Measurements from ENCODE around the gene TTBK2.

TTBK2 gene

DNA sequence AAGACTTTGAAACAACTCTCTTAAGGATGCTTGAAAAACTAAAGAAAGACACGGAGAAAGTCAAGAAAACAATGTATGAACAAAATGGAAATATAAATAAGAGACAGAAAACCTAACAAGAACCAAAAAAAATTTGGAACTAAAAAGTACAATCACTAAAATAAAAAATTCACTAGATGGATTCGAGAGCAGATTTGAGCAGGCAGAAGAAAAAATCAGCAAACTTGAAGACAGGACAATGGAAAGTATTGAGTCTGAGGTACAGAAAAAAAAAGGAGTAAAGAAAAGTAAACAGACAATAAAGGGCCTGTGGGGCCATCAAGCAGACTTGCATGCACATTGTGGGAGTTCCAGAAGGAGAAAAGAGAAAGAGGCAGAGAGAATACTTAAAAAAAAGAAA, 170.3 kb downstream of the TTBK2 start:
- no peak for DNase-seq

DNA sequence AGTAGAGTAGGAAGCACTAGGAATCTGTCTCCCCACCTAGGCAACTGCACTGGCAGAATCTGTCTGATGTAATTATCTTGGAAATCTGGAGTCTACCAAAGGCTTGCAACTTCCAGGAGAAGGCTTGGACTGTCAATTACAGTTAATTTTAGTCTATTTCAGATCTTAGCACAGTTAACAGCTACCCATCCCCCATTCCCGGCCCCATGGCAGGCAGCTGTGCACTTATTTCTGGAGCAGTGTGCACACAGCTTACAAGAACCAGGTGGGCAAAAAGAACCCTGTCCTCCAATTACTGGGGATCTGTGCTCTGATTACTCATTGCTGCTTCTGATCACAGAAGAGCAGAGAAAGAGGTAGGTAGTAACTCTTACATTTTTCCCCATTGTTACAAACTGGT, 171.3 kb downstream of the TTBK2 start:
- DNase-seq = no peak

DNA sequence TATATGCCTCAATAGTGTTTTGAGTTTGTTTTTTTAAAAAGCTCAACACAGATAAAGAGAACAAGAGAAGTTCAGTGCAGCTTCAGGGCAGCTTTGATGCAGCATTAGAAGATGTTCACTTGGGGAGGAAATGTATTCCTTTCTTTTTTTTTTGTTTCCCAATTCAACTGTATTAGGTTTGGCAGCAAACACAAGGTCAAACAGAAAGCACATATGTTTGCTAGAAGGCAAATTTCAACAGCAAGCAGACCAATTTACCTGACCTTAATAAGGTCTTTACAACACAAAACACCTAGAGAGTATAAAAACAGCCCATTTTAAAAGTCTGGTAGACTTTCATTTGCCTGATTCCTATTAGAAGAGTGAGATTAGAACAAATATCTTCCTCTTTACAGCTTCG, 176.4 kb downstream of the TTBK2 start:
- DNase-seq = no peak

DNA sequence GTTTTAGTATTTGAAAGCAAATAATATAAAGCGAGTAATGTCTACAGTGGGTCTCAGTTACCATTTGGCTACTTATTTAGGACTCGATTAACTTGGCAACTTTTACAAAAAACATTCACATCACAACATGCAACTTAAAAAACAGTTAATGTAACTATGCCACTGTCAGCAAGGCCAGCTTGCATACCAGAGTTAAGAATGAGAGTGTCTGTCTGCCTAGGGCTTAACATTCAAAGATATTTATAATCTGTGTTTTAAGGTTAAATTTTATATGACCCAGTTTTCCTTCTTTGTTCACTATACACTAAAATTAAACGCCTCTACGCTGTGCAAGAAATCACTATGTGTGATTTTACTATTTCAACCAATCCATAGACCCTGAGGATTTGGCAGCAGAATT, 178.4 kb downstream of the TTBK2 start:
- DNase-seq = no peak

DNA sequence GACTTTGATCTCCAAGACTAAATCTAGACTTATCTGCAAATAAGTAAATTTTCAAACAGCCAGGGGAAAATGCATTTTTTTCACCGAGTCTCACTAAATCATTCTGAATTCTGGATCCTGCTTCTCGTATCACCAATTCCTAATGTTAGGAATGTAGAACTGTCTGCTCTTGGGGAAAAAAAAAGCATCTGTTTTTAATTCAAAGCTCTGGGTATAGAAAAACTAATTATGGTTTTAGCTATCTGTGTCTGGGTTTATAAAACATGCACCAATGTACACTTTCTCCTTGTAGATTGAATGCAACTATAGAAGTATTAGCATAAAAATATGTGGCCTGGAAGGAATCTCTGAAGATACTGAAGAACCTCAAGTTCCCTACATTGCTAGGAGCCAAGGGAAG, 178.9 kb downstream of the TTBK2 start:
- no peak for DNase-seq

DNA sequence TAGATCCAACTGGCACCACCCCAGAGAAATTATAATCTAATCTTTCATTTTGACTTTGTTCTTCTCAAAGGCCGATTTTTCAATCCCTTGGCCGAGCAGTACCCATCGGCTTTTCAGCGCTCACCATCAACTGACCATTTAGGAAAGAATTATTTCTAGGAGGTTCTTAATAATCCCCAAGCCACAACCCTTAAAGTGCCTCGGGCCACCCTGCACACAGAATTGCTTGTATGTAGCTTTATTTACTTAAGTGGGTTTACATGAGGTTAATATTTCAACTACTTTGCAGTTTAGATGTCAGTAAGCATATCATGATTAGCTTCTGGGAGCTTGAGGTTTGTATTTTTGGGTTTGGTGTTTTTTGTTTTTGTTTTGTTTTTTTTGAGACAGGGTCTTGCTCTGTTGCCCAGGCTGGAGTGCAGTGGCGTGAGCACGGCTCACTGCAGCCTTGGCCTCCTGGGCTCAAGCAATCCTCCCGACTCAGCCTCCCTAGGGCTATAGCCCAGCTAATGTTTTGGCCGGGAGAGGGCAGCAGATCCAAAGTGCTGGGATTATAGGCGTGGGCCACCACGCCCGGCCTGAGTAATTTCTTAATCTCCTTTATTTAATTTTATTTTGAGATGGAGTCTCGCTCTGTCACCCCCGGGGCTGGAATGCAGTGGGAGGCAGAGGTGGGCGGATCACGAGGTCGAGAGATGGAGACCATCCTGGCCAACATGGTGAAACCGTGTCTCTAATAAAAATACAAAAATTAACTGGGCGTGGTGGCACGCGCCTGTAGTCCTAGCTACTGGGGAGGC, 182.8 kb downstream of the TTBK2 start:
- no peak for DNase-seq

DNA sequence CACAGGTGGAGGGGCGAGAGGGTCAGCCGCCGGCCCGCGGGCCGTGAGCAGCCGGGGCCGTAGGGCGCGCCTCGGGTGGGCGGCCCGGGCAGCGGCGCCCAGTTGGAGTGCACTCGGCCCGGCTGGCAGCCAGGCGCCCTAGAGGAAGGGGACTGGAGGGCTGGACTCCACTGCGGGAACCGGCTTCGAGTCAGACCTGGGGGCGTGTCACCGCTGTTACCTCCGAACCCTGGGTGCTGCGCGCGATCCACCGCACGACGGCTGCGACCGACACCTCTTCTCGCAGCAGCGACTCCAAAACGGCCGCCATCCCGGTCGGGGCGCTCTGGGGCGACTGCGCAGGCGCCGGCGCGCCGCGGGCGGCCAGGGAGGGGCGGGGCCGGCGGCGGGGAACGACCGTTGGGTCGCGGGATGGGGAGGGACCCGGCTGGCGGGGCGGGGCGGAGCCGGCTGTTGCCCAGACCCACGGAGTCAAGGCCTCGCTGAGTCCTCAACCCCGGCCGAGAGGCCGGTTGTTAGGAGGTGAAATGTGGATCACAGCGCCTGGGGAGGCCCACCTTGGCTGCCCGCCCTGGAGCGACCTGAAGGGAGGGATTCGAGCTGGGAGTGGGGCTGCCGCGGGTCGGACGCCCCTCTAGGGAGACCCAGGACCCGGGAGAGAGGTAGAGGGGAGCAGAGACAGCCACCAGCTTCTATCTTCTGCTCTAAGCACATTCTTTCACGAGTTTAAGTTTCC, 183.6 kb downstream of the TTBK2 start, which contains the start of gene CDAN1:
CDAN1 (minus strand) TSS at position 336 of the 736 bp plus-strand sequence; CDS start at position 310, 26 bp downstream.
- DNase-seq = peak; percentile 81 to 94 (median 84)

DNA sequence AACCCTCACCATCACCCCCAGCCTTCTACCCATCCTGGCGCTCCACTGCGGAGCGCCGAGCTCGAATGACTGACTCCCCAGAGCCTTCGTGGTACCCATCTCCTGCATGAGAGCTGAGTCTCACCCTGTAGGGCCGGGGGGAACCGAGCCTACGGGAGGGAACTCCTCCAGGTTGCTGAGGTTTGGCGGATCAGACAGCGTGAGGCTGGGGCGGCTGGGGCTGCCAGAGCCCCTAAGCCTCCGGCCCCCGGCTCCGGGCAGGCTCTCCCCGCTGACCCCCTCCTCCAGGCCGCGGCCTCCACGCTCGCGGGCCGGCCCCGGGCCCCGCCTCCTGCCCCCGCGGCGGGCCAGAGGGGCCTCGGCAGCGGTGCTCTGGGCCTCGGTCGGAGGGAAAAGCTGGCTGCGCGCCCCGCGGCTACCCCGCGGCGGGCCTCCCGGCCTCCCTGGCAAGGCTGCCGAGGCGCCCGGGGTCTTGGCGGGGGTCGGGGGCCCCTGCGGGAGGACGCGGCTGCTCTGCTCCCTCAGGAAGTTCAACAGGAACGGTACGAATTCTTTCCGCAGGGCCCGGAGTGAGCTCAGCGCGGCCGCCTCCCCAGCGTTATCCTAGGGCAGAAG, 184.3 kb downstream of the TTBK2 start:
- DNase-seq = peak in 1 of 4 experiments; percentile 30

DNA sequence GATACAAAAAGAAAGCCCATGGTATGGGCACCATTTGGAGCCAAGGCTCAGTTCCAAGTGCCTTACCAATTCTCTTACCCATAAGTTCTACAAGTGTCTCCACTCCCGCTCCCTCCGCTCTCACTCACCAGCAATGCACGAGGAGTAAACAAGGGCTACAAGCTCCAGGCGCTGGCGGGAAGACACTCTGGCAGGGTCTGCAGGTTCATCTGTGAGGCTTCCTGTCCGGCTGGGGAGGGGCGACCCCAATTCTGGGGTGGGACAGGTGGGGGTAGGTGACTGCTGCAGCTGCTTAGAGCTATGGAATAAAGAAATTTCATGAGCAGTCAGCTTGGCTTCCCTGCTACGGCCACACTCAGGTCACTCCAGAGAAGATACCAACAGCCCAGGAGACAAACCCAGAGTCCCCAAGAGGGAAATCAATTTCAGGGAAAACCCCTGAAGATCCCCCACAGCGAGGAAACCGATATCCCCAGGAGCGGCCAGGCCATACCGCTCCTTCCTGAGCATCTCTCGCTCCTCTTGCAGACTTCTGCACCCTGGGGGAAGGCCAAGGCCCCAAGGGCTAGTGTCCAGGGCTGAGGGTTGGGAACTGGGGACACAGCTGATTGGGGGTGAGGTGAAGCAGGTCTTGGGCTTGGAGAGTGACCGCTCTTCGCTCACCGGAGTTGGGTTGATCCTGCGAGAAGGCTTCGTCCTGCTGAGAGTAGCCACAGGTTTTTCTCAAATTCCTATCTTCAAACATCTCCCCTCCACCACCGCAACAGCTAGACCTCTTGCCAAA, 185.0 kb downstream of the TTBK2 start:
- DNase-seq = no peak

DNA sequence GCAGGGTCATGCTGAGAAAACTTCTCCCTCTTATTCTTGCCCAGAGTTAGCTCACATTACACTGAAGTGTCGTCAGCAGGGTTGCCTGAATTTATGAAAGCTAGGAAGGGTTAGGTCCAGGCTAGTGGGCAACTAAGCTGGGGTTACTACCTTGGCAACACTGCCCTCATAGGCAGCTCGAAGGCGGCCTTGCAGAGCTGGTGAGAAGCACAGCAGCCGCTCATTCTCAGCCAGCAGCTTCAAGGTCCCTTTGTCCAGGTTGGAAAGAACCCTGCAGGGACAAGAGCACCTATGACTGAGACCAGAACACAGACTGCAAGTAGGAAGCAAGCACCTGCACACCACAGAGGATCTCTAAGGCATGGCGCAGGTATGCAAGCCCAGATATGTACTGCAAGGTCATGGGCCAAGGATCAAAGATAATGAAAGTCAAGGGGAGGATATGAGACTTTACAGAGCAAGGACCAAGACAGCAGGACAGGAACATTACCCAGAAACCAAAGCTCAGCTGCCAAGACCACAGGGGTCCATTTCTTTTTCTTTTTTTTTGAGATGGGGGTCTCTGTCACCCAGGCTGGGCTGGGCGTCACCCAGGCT, 186.4 kb downstream of the TTBK2 start:
- DNase-seq = no peak

DNA sequence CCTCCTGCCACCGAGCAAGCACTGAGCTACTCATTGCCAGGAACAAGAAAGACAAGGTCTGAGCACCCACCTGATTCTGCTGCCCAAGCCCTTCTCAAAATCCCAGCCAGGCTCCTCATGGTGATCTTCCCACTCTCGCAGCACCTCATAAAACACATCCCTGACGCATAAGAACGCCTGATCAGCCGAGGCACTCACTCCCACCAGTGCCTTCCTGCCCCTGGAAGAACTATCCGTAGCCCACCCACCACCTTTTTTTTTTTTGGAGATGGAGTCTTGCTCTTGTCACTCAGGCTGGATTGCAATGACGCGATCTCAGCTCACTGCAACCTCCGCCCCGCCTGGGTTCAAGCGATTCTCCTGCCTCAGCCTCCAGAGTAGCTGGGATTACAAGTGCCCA, 187.6 kb downstream of the TTBK2 start:
- no peak for DNase-seq

DNA sequence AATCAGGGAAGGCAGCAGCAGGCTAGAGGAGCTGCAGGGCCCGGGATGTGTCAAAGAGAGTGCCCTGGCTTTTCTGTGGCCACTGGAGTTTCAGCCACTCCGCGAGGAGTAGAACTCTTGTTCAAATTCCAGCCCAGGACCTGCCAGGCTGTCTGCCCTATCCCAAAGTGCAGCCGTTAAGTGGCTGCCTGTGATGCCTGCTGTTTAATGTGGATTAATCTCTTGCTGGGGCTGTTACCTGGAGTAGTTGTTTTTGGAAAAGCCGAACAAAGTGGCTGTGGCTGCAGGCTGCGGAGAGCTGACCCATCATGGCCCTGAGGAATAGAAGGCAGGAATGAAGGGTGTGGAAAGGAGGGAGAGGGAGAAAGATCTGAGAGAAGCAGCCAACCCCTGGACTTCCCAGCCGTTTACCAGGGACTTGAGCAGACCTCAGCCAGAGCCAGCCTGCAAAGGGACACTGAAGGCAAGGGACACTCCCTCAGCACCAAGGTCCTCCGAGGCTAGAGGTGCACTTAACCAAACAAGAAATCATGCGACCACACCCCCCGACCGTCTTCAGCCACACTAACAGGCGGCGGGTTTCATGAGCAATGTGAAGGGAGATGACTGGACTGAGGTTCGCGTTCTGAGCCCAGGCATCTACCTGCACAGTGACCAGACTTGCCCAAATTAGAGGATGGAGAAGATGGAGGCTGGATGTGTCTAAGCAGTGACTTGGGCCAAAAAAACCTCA, 188.3 kb downstream of the TTBK2 start:
- no peak for DNase-seq

DNA sequence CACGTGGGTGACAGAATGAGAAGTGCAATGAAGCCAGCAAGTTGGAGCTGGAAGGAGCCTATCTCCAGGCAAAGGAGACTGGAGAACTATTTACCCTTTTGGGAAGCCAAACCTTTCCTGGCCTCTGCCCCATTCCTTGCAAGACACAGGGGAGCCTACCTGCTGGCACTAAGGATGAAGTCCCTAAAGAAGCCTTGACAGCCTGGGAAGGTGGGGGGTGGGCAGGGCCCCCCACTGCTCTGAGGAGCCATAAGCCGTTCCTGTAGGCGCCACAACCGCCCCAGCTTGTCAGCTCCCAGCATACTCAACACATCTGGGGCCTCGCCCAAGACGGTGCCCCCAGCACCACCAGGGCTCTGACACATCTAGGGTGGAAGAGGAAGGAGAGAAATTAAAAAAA, 189.1 kb downstream of the TTBK2 start:
- DNase-seq = no peak

DNA sequence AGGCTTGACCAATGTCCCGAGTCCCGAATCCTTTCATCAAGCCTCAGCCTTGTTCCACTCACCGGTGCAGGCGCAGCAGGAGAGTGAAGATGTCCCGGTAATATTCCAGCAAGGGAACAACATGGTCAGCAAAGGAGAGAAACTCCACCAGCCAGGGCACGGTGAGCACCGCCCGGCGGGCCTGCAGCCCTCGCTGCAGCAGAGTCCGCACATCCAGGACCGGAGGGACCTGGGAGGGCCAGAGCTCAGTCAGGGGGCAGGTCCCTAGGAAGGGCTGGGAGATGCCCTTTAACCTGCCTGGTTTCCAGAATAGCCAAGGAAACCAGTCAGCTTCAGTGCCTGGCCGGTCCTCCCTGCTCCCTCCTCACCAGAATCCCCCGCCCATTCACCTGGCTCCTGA, 190.0 kb downstream of the TTBK2 start:
- no peak for DNase-seq

DNA sequence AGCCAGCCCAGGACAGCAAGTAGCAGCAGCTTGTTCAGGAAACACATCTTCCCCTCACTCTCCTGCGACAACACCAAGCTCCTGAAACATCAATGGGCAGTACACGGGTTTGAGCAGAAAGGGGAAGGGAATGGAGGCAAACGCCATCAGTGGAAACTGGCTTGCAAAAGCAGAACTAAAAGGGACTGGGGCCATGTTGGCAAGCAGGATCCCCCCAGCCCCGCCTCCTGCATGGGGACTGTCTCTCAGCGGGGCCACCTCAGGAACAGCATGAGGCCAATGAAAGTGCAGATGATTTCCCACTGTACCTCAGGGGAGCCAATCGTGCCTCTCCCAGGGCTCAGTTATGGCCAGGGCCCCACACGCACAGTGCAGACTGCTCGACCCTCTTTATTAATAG, 190.4 kb downstream of the TTBK2 start:
- DNase-seq = no peak

DNA sequence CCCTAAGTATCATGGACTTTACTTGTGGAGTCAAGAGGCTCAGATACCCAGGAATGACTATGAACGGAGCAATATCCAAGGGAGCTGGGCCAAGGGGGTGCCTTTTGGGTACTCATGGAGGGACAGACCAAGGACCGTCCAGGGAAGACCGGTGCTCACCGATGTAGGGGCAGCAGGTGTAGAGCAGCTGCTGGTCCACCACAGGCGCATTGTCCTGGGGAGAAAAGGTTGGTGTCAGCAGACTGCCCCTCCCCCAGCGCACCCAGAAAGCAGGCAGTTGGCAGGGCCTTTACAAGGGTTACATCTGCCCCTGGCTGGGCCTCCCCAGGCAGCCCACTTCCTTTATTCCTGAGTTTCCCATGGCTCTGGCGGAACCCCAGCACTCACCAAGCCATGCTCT, 191.2 kb downstream of the TTBK2 start:
- no peak for DNase-seq

DNA sequence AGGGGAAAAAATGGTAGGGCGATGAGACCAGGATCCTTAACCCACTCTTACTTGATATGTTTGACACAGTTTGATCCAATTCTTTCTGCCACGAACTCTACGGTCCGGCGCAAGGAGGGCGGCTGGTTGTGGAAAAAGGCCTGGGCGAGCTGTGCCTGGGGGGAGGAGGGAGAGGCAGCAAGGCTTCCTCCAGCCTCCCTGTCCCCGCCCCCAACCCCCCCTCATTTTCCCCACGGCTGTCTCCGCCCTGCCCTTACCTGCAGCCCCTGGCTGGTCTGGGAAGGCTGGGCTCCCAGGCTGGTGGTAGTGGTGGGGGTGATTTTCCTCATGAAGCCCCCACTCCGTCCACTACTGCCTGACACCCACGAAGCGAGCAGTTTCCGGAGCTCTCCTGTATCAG, 191.6 kb downstream of the TTBK2 start:
- DNase-seq = no peak

DNA sequence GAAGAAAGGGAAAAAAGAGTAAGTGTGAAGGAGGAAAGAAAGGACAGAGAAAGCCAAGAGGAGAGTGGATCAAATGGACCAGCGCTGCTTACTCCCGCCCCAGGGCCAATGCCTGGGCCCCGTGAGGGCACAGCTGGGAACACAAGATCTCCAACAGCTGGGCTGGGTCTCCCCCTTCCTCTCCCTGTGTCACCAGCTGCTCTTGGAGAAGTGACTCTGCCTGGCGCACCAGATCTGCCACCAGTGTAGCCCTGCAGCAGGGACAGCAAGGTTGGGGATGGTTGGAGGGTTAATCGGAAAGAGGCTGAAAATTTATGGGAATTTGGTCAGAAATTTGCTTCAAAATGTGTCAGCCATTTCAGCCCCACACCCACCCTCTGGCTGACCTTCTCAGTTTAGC, 192.0 kb downstream of the TTBK2 start:
- no peak for DNase-seq

DNA sequence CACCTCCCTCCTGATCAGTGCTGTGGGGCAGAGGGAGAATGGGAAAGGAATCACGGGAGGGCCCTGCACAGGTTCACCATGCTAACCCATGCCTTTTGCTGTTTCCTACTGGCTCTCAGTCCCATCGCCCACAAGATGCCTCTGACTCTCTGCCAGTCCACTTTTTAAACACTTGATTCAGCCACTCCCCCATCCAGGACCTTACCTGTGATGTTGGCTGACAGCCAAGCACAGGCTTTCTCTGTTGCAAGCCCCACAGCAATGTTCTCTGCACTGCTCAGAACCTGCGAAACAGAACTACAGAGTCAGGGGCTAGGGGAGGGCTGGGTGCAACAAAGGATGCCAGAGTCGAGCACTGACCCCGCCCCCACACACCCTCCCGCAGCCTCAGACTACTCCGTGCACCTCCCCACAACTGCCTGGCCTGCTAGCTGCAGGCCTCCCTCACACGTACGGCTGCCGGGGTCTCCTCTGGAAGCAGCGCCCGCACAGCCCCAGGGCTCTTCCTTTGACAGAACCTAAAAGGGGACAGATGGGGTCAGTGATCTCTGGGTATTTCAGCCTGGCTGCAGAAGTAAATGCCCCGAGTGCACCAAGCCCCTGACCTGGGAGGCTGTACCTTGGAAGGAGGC, 192.7 kb downstream of the TTBK2 start:
- no peak for DNase-seq

DNA sequence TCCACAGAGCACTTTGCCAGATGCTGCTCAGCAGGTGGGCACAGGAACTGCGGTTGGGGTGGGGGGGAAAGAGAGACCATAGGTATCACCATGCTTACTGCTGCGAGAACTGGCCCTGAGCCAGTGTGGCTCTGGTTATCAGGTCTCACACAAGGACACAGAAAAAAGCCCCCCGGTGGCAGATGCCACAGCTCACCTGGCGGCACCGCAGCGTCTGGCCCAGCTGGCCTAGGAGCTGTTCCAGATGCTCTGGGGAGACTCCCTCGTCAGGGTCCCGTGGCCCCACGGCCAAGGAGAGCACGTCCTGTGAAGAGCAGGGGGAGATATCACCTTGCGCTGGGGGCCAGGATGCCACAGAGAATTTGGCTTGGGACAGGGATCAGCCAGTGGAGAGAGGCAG, 194.5 kb downstream of the TTBK2 start:
- no peak for DNase-seq

DNA sequence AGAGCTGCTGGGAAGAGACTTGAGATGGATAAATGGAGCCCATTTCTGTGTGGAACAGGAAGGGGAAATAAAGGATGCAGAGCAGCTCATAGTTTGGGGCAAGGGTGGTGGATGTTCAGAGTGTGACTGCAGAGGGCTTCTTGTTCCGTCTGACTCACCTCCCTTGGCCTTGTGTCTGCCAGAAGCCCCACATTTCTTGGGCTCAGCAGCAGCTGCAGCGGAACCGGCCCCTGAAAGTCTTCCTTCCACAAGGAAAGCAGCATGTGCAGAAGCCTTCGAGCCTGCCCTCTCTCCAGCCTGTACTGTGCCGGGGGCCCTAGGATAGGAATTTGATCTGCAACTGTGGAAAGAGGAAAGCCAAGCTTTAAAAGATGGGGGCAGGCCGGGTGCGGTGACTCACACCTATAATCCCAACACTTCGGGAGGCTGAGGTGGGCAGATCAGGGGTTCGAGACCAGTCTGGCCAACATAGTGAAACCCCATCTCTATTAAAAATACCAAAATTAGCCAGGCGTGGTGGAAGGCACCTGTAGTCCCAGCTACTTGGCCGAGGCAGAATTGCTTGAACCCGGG, 195.2 kb downstream of the TTBK2 start:
- no peak for DNase-seq
